ENCODE results near the gene RIBC2. TPM values are rescaled to one million over a fixed set of nuclear protein-coding genes. Genes with fewer than 3 reads are reported as not detected.
"Not testable (repeated sequence)": the region's sequence is repeated elsewhere in the genome, so short reads cannot be mapped to it uniquely, and the experiment has no call there.

The RIBC2 gene
- total RNA-seq, 1 donor from 2014 or later, result 13.5 TPM

GRCh38 chr22:45460288-45461109, 47.0 kb downstream of the RIBC2 start:
- no peak overlapping the region for H3K27ac Mint-ChIP-seq
- peaks cover 5% of the 10 kb centered on the region for H3K9me3 Mint-ChIP-seq
- no peak overlapping the region for H3K4me3 Mint-ChIP-seq
- no peaks in the 10 kb centered on the region for H3K36me3 Mint-ChIP-seq (ENCODE audit: low read depth)
- H3K27me3 Mint-ChIP-seq, result peaks cover 6% of the 10 kb centered on the region
- intact Hi-C loops (cut with micrococcal nuclease), result no loop called here
- no peak for DNase-seq
- no peaks in the 10 kb centered on the region for H3K4me1 Mint-ChIP-seq

DNA sequence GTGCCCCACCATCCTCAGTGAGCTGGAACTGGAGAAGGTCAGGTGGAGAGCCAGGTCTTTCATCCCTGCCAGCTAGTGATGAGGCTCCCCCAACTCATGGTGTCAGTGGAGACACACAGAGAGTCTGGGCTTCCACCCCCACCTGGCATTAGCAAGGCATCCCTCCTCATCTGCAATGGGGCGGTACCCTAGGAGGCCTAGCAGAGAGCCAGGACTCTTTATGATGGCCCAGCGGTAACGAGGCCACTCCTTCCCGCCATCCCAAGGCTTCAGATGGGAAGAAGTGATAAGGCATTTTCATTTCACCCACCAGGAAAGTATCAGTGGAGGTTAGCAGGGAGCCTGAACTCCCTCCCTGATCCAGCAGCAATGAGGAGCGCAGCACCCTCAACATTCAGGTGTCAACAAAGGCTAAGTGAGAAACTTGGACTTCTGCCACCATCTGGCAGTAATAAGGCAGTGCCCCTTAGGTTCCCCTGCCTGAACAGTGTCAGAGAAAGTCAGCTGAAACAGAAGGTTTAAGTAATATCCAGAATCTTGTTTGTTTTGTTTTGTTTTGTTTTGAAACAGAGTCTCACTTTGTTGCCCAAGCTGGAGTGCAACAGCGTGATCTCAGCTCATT, 48.7 kb downstream of the RIBC2 start:
- H3K4me3 Mint-ChIP-seq, result no peak overlapping the region
- peaks cover 10% of the 10 kb centered on the region for H3K27me3 Mint-ChIP-seq
- no peak overlapping the region for H3K27ac Mint-ChIP-seq
- intact Hi-C loops (cut with micrococcal nuclease), result no loop called here
- H3K9me3 Mint-ChIP-seq, result peaks cover 5% of the 10 kb centered on the region
- no peaks in the 10 kb centered on the region for H3K4me1 Mint-ChIP-seq
- no peaks in the 10 kb centered on the region for H3K36me3 Mint-ChIP-seq (ENCODE audit: low read depth)
- DNase-seq, result no peak

DNA sequence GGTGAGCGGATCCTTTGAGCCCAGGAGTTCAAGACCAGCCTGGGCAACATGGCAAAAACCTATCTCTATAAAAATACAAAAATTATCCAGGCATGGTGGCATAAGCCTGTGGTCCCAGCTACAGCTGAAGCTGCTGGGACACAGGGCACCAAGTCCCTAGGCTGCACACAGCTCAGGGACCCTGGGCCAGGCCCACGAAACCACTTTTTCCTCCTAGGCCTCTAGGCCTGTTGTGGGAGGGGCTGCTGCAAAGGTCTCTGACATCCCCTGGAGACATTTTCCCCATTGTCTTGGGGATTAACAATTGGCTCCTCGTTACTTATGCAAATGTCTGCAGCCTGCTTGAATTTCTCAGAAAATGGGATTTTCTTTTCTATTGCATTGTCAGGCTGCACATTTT, 50.2 kb downstream of the RIBC2 start:
- H3K4me3 Mint-ChIP-seq; H3K9me3 Mint-ChIP-seq; H3K27me3 Mint-ChIP-seq; H3K4me1 Mint-ChIP-seq; H3K36me3 Mint-ChIP-seq (ENCODE audit: low read depth); DNase-seq; intact Hi-C loops (cut with micrococcal nuclease); H3K27ac Mint-ChIP-seq: not testable (repeated sequence)

DNA sequence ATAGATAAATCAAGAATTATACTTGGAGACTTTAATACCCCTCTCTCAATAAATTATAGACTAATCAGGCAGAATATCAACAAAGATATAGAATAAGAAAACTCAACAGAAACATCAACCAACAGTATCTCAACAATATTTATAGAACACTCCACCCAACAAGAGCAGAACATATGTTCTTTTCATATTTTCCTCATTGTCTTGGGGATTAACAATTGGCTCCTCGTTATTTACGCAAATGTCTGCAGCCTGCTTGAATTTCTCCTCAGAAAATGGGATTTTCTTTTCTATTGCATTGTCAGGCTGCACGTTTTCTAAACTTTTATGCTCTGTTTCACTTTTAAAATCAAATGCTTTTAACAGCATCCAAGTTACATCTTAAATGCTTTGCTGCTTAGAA, 52.1 kb downstream of the RIBC2 start:
- no peak for DNase-seq
- H3K27me3 Mint-ChIP-seq, result peaks cover 10% of the 10 kb centered on the region
- no peak overlapping the region for H3K4me3 Mint-ChIP-seq
- intact Hi-C loops (cut with micrococcal nuclease), result no loop called here
- H3K27ac Mint-ChIP-seq, result no peak overlapping the region
- H3K36me3 Mint-ChIP-seq (ENCODE audit: low read depth), result no peaks in the 10 kb centered on the region
- H3K9me3 Mint-ChIP-seq, result peaks cover 5% of the 10 kb centered on the region
- no peaks in the 10 kb centered on the region for H3K4me1 Mint-ChIP-seq

DNA sequence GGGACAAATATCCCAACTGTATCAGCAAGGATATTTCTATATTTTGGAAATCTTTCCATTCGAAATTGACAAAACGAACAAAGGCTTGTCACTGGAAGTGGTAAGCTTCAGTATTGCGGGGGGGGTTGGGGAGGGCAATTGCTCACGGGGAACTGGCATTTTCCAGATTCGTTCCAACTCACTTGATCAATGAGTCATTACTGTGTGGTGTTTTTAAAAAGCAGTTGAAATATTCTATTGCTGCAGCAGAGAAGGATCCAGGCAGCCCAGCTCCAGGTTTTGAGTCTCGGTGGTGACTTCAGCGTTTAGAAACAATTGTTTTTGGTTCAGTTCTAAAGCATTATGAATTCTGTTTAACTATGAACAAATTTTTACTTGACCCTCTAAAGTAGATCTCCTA, 55.4 kb downstream of the RIBC2 start:
- peaks cover 5% of the 10 kb centered on the region for H3K9me3 Mint-ChIP-seq
- H3K4me3 Mint-ChIP-seq, result no peak overlapping the region
- H3K27me3 Mint-ChIP-seq, result peaks cover 10% of the 10 kb centered on the region
- no peak overlapping the region for H3K27ac Mint-ChIP-seq
- no peak for DNase-seq
- intact Hi-C loops (cut with micrococcal nuclease), result no loop called here
- H3K36me3 Mint-ChIP-seq (ENCODE audit: low read depth), result no peaks in the 10 kb centered on the region
- H3K4me1 Mint-ChIP-seq, result no peaks in the 10 kb centered on the region

- Mint-ChIP-seq H3K4me1 (no peaks in the 10 kb centered on the region), H3K9me3 (peaks cover under 1% of the 10 kb centered on the region), H3K36me3 (ENCODE audit: low read depth) (no peaks in the 10 kb centered on the region), H3K27me3 (peaks cover 7% of the 10 kb centered on the region), H3K27ac (no peak overlapping the region), H3K4me3 (no peak overlapping the region)
- DNase-seq, result no peak
- intact Hi-C loops (cut with micrococcal nuclease), result no loop called here
These were observed 56.0 kb downstream of the RIBC2 start for GRCh38 chr22:45469281-45470073.

- intact Hi-C loops (cut with micrococcal nuclease), result no loop called here
- Mint-ChIP-seq H3K27me3 (peaks cover 4% of the 10 kb centered on the region), H3K4me3 (no peak overlapping the region), H3K36me3 (ENCODE audit: low read depth) (no peaks in the 10 kb centered on the region), H3K9me3 (no peaks in the 10 kb centered on the region), H3K27ac (no peak overlapping the region), H3K4me1 (no peaks in the 10 kb centered on the region)
- DNase-seq, result no peak
These were observed 57.4 kb downstream of the RIBC2 start for GRCh38 chr22:45470871-45471270.

GRCh38 chr22:45472426-45472825, 58.9 kb downstream of the RIBC2 start:
- no peaks in the 10 kb centered on the region for H3K27me3 Mint-ChIP-seq
- no peak overlapping the region for H3K4me3 Mint-ChIP-seq
- no peaks in the 10 kb centered on the region for H3K9me3 Mint-ChIP-seq
- no peak for DNase-seq
- no peaks in the 10 kb centered on the region for H3K36me3 Mint-ChIP-seq (ENCODE audit: low read depth)
- intact Hi-C loops (cut with micrococcal nuclease), result no loop called here
- H3K4me1 Mint-ChIP-seq, result no peaks in the 10 kb centered on the region
- no peak overlapping the region for H3K27ac Mint-ChIP-seq

DNA sequence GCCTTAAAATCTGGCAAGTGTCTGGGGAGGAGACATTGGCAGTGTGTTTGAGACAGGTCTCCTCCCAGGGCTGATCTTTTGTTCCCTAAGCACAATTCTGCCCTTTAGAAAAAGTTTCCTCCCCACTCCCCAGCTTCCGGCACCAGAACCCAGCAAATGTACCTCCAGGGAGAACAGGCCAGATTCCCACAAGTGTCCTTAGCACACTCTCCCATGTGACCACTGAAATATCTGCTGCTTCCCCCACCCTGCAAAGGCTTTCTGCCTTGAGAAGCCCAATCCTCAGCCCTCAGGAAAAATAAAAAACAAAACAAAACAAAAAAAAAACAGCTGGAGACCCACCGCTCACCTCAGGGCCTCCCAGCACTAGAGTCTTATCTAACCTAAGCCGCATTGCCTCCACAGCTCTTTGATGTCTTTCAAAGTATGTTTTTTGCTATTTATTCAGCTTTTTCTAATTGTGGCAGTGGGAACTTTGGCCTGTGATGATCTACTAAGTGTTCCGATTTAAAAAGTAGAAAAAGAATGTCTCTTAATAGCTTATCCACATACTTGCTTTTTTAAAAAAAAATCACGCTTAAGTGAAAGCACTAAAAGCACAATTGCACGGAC, 60.2 kb downstream of the RIBC2 start:
- no peak overlapping the region for H3K4me3 Mint-ChIP-seq
- intact Hi-C loops (cut with micrococcal nuclease), result no loop called here
- no peaks in the 10 kb centered on the region for H3K27me3 Mint-ChIP-seq
- no peaks in the 10 kb centered on the region for H3K9me3 Mint-ChIP-seq
- H3K27ac Mint-ChIP-seq, result no peak overlapping the region
- no peak for DNase-seq
- no peaks in the 10 kb centered on the region for H3K36me3 Mint-ChIP-seq (ENCODE audit: low read depth)
- H3K4me1 Mint-ChIP-seq, result no peaks in the 10 kb centered on the region

- DNase-seq, result no peak
- Mint-ChIP-seq H3K27ac (no peak overlapping the region), H3K27me3 (no peaks in the 10 kb centered on the region), H3K4me3 (no peak overlapping the region), H3K36me3 (ENCODE audit: low read depth) (no peaks in the 10 kb centered on the region), H3K9me3 (no peaks in the 10 kb centered on the region), H3K4me1 (no peaks in the 10 kb centered on the region)
- intact Hi-C loops (cut with micrococcal nuclease), result no loop called here
These were observed 61.7 kb downstream of the RIBC2 start for GRCh38 chr22:45475063-45475747.

DNA sequence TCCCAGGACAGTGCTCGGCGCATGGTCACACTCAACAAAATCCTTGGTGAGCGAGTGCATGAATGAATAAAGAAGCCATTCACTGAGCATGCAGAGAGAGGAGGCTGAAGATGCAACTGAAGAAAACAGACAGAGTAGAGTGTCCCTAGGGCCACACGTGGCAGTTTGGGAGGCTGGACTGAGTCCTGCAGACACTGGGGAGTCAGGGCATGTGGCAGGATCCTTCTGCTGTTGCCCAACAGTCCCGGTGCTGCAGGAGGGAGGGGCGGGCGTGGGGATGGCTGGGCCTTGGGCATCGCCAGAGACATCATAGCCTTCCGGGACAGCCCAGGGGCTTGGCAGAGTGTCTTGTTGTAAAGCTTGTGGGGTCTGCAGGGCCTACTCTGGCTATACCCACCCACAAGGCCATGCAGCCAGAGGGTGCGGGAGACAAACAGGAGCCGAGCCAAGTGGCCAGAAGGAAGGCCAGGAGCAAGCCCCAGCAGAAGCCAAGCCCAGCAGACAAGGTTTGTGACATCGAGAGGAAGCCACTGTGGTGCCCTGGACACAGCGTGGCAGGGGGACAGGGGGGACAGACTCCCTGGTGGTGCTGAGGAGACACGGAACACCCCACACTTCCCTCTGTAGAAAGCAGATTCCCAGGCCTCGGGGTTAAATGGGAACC, 62.5 kb downstream of the RIBC2 start:
- H3K4me3 Mint-ChIP-seq, result no peak overlapping the region
- no peaks in the 10 kb centered on the region for H3K4me1 Mint-ChIP-seq
- intact Hi-C loops (cut with micrococcal nuclease), result no loop called here
- no peak for DNase-seq
- no peaks in the 10 kb centered on the region for H3K27me3 Mint-ChIP-seq
- H3K9me3 Mint-ChIP-seq, result no peaks in the 10 kb centered on the region
- no peaks in the 10 kb centered on the region for H3K36me3 Mint-ChIP-seq (ENCODE audit: low read depth)
- no peak overlapping the region for H3K27ac Mint-ChIP-seq

DNA sequence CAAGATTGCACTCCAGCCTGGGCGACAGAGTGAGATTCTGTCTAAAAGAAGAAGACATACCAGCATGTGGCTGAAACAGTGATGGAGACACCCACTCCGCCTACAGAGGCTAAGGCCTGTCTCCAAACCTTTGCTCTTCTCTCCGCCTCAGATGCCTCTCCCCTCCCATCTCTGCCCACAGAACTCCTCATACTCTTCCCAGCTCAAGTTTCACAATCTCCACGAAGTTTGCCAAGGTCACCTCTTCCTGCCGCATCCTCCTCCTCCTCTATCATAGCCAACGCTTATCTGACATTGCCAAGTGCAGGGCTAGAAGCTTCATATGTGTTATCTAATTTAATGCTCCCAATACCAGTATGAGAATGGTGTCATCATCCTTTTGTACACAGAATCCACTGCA, 63.3 kb downstream of the RIBC2 start:
- H3K27me3 Mint-ChIP-seq, result no peaks in the 10 kb centered on the region
- intact Hi-C loops (cut with micrococcal nuclease), result no loop called here
- no peak overlapping the region for H3K4me3 Mint-ChIP-seq
- H3K27ac Mint-ChIP-seq, result no peak overlapping the region
- no peaks in the 10 kb centered on the region for H3K36me3 Mint-ChIP-seq (ENCODE audit: low read depth)
- H3K4me1 Mint-ChIP-seq, result no peaks in the 10 kb centered on the region
- H3K9me3 Mint-ChIP-seq, result no peaks in the 10 kb centered on the region
- no peak for DNase-seq
